HG03469 (cell line): ENCODE results near the gene ATG9A.
A peak's percentile ranks its signal among the peaks of the same experiment; 100 is the strongest.
"Not testable (repeated sequence)": the region's sequence is repeated elsewhere in the genome, so short reads cannot be mapped to it uniquely, and the experiment has no call there.

Experiments used
- ATAC-seq: cut with Tn5 transposase; IDR thresholded peaks from one replicate; pipeline ENCODE4 v1.9.1; 2021; ENCODE audit warnings: mild to moderate bottlenecking, moderate library complexity, moderate number of reproducible peaks; ENCODE audit not compliant: unreplicated experiment

Gene ATG9A

GRCh38 chr2:219229305-219230058 is at the start of gene ATG9A, which contains the start of gene ANKZF1:
ATG9A (minus strand) TSS chr2:219229636; CDS start chr2:219228024, 1,612 bp downstream.
ANKZF1 (plus strand) TSS chr2:219229806; CDS start chr2:219230258, 452 bp downstream.
- peak; percentile 93 for ATAC-seq

GRCh38 chr2:219278655-219279150 is 49.3 kb upstream of the ATG9A start:
- ATAC-seq: no peak

- ATAC-seq: peak; percentile 22
Observed at GRCh38 chr2:219277703-219278654, 48.5 kb upstream of the ATG9A start.

- no peak for ATAC-seq
Observed at GRCh38 chr2:219274361-219274921, 45.0 kb upstream of the ATG9A start.

- no peak for ATAC-seq
Observed at GRCh38 chr2:219273937-219274336, 44.5 kb upstream of the ATG9A start.

- ATAC-seq: no peak
Observed at GRCh38 chr2:219272995-219273394, 43.6 kb upstream of the ATG9A start.

GRCh38 chr2:219272356-219272755 is 42.9 kb upstream of the ATG9A start:
- ATAC-seq: no peak

- ATAC-seq: no peak
Observed at GRCh38 chr2:219271021-219271420, 41.6 kb upstream of the ATG9A start.

GRCh38 chr2:219270055-219270372 is 40.6 kb upstream of the ATG9A start:
- ATAC-seq: no peak

GRCh38 chr2:219269362-219270054 is 40.1 kb upstream of the ATG9A start:
- ATAC-seq: no peak

GRCh38 chr2:219268294-219268693 is 38.9 kb upstream of the ATG9A start:
- ATAC-seq: no peak

GRCh38 chr2:219266886-219267285 is 37.5 kb upstream of the ATG9A start:
- ATAC-seq: no peak

- ATAC-seq: no peak
Observed at GRCh38 chr2:219266232-219266631, 36.8 kb upstream of the ATG9A start.

GRCh38 chr2:219261024-219261855 is 31.8 kb upstream of the ATG9A start:
- ATAC-seq: no peak

GRCh38 chr2:219258942-219259341 is 29.5 kb upstream of the ATG9A start:
- not testable (repeated sequence) for ATAC-seq

GRCh38 chr2:219254590-219255201 is 25.3 kb upstream of the ATG9A start:
- ATAC-seq: peak; percentile 15

- peak; percentile 26 for ATAC-seq
Observed at GRCh38 chr2:219253753-219254589, 24.5 kb upstream of the ATG9A start, which contains the start of gene TUBA4A. TUBA4A (minus strand) TSS chr2:219253918; CDS start chr2:219253858, 60 bp downstream.
